Caco-2 (cell line): Measurements from ENCODE around the gene CMKLR1. TPM values are rescaled to one million over a fixed set of nuclear protein-coding genes. Genes with fewer than 3 reads are reported as not detected.

ENCODE experiments used
- BruUV-seq: library from RNA; stranded (reverse); fragments of 400-500 nt; replicated peaks from 2 replicates; lab custom pipeline; 2021; lab: Mats Ljungman, UMichigan
- CTCF ChIA-PET: fragments of 300-600 bp; sonication (Branson Sonifier 250); formaldehyde crosslinking; loops from one replicate; lab custom pipeline; 2022; ENCODE audit warnings: antibody characterized with exemption; lab: Charles Lee
- POLR2A ChIA-PET: fragments of 300-600 bp; sonication (Branson Sonifier 250); formaldehyde crosslinking; loops from one replicate; lab custom pipeline; 2022; ENCODE audit warnings: antibody characterized with exemption; lab: Charles Lee
- DNase-seq, 2 experiments: peaks; one replicate each; pipeline versions ENCODE4 v3.0.0 to v3.0.0-alpha.2; 2020 to 2022
- H3K27me3 ChIP-seq: replicated peaks from 2 replicates; pipeline ENCODE4 v1.6.0; 2011; ENCODE audit warnings: low read length; ENCODE audit not compliant: control insufficient read depth, insufficient read depth
- H3K36me3 ChIP-seq: 2 replicates; pipeline ENCODE4 v1.5.1; 2011; ENCODE audit warnings: low read length; ENCODE audit not compliant: control insufficient read depth, insufficient read depth
- H3K4me1 ChIP-seq: fragments of 250-450 bp; sonication (Bioruptor Pico); 2 replicates; pipeline ENCODE4 v1.5.1; 2020; ENCODE audit warnings: mild to moderate bottlenecking
- H3K4me3 ChIP-seq: 2 replicates; pipeline ENCODE4 v1.5.1; 2011; ENCODE audit warnings: low read depth, mild to moderate bottlenecking, control low read depth, low read length
- H3K9me3 ChIP-seq: fragments of 250-450 bp; sonication (Bioruptor Pico); 2 replicates; pipeline ENCODE4 v1.5.1; 2020; ENCODE audit warnings: mild to moderate bottlenecking, moderate library complexity
- H3K27ac Mint-ChIP-seq: one replicate; pipeline ENCODE4 v1.8.0; 2022; ENCODE audit warnings: mixed read lengths; ENCODE audit not compliant: unreplicated experiment
- H3K27me3 Mint-ChIP-seq: one replicate; pipeline ENCODE4 v1.8.0; 2022; ENCODE audit warnings: mixed read lengths; ENCODE audit not compliant: insufficient read depth, unreplicated experiment
- H3K36me3 Mint-ChIP-seq: one replicate; pipeline ENCODE4 v1.8.0; 2022; ENCODE audit warnings: mild to moderate bottlenecking, mixed read lengths; ENCODE audit not compliant: insufficient read depth, unreplicated experiment
- H3K4me1 Mint-ChIP-seq: one replicate; pipeline ENCODE4 v1.8.0; 2022; ENCODE audit warnings: low read depth, mixed read lengths; ENCODE audit not compliant: unreplicated experiment
- H3K4me3 Mint-ChIP-seq: one replicate; pipeline ENCODE4 v1.8.0; 2022; ENCODE audit warnings: mild to moderate bottlenecking, moderate library complexity, mixed read lengths; ENCODE audit not compliant: unreplicated experiment
- H3K9me3 Mint-ChIP-seq: one replicate; pipeline ENCODE4 v1.8.0; 2022; ENCODE audit warnings: mixed read lengths; ENCODE audit not compliant: unreplicated experiment
- intact Hi-C: fragments of 100-400 bp; cut with micrococcal nuclease; formaldehyde crosslinking; loops from one replicate; pipeline ENCODE4 v1.10.0; 2022; ENCODE audit not compliant: unreplicated experiment
- total RNA-seq: library from RNA; stranded (reverse); gene quantifications from 2 replicates; pipeline ENCODE4 v1.2.3, GENCODE V29; 2022
- TF ChIP-seq, protein P1 (sequence below), 2 experiments: fragments of 200-600 bp in 1 of 2; IDR thresholded peaks; 1 replicate in 1 of 2; 2 replicates in 1 of 2; pipeline versions ENCODE4 v1.5.1 to v1.8.0; 2011 to 2022; ENCODE audit warnings: antibody characterized with exemption in 1 of 2, control low read depth in 1 of 2, inconsistent platforms in 1 of 2, low read depth in 1 of 2, low read length in 1 of 2, mild to moderate bottlenecking in 1 of 2, moderate library complexity in 1 of 2; ENCODE audit not compliant: insufficient read depth in 1 of 2, severe bottlenecking in 1 of 2, unreplicated experiment in 1 of 2

CMKLR1 gene
- total RNA-seq, 1 experiment from 2014 or later, result not detected

DNA sequence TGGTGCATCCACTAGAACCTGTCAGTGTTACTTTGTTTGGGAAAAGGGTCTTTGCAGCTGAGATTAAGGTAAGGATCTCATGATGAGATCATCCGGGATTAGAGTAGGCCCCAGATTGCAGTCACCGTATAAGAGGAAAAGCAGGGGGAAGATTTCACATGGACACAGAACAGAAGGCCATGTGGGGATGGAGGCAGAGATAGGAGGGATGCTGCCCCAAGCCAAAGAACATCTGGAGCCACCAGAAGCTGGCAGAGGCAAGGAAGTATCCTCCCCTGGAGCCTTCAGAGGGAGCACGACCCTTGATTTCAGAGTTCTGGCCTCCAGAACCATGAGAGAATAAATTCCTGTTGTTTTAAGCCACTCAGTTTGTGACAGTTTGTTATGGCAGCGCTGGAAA, 39.6 kb downstream of the CMKLR1 start:
- H3K36me3 ChIP-seq, result no peaks in the 10 kb centered on the region
- no peaks in the 10 kb centered on the region for H3K9me3 ChIP-seq
- Mint-ChIP-seq H3K4me3 (no peak overlapping the region), H3K36me3 (no peaks in the 10 kb centered on the region), H3K4me1 (peaks cover 15% of the 10 kb centered on the region), H3K27me3 (peaks cover 8% of the 10 kb centered on the region), H3K9me3 (no peaks in the 10 kb centered on the region), H3K27ac (no peak overlapping the region)
- no TSS peak for BruUV-seq
- ChIA-PET CTCF (no interaction called here), POLR2A (no interaction called here)
- H3K4me3 ChIP-seq, result no peak overlapping the region
- DNase-seq, result no peak
- H3K27me3 ChIP-seq, result no peaks in the 10 kb centered on the region
- peaks cover 24% of the 10 kb centered on the region for H3K4me1 ChIP-seq
- intact Hi-C loops, result no loop called here
- TF ChIP-seq, protein P1, sequence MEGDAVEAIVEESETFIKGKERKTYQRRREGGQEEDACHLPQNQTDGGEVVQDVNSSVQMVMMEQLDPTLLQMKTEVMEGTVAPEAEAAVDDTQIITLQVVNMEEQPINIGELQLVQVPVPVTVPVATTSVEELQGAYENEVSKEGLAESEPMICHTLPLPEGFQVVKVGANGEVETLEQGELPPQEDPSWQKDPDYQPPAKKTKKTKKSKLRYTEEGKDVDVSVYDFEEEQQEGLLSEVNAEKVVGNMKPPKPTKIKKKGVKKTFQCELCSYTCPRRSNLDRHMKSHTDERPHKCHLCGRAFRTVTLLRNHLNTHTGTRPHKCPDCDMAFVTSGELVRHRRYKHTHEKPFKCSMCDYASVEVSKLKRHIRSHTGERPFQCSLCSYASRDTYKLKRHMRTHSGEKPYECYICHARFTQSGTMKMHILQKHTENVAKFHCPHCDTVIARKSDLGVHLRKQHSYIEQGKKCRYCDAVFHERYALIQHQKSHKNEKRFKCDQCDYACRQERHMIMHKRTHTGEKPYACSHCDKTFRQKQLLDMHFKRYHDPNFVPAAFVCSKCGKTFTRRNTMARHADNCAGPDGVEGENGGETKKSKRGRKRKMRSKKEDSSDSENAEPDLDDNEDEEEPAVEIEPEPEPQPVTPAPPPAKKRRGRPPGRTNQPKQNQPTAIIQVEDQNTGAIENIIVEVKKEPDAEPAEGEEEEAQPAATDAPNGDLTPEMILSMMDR (IDR thresholded peaks at IDR 0.05; ENCODE audit: insufficient read depth in 1 of 2, low read depth in 1 of 2, low read length in 1 of 2, severe bottlenecking in 1 of 2, unreplicated experiment in 1 of 2), result no peak

DNA sequence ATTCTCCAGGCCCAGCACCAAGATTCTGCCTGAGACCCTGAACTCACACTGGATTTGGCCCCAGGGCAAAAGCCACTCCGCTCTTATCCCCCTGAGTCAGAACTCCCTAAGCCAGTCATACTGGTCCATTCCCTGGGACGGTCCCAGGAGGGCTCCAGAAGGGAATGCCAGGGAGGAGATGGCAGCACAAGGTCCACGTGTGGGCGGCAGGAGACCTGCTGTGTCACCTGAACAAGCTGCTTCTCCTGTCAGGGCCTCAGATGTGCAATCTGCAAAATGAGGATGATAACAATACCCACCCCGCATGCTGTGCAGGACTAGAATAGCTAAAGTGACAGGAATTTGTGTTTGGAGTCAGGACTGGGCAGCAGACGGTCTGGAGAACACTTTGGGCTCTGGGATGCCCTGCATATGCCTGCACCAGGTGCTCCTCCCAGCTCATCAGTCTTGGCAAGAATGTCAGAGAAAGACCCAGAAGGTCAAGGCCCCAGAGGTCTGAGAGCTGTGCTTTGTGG, 40.3 kb downstream of the CMKLR1 start:
- DNase-seq, result no peak
- ChIA-PET POLR2A (no interaction called here), CTCF (interaction anchor here (1.2 kb wide), 1 partner anchor 15 kb away, joined by 3 read pairs; no protein-coding TSS in a partner anchor)
- Mint-ChIP-seq H3K27me3 (peaks cover 8% of the 10 kb centered on the region), H3K9me3 (no peaks in the 10 kb centered on the region), H3K27ac (no peak overlapping the region), H3K4me1 (peaks cover 11% of the 10 kb centered on the region), H3K36me3 (no peaks in the 10 kb centered on the region), H3K4me3 (no peak overlapping the region)
- Histone ChIP-seq H3K4me3 (no peak overlapping the region), H3K4me1 (peaks cover 17% of the 10 kb centered on the region), H3K36me3 (no peaks in the 10 kb centered on the region), H3K9me3 (no peaks in the 10 kb centered on the region), H3K27me3 (no peaks in the 10 kb centered on the region)
- intact Hi-C loops, result no loop called here
- TF ChIP-seq, protein P1 (IDR thresholded peaks at IDR 0.05; ENCODE audit: insufficient read depth in 1 of 2, low read depth in 1 of 2, low read length in 1 of 2, severe bottlenecking in 1 of 2, unreplicated experiment in 1 of 2), result no peak
- no TSS peak for BruUV-seq

DNA sequence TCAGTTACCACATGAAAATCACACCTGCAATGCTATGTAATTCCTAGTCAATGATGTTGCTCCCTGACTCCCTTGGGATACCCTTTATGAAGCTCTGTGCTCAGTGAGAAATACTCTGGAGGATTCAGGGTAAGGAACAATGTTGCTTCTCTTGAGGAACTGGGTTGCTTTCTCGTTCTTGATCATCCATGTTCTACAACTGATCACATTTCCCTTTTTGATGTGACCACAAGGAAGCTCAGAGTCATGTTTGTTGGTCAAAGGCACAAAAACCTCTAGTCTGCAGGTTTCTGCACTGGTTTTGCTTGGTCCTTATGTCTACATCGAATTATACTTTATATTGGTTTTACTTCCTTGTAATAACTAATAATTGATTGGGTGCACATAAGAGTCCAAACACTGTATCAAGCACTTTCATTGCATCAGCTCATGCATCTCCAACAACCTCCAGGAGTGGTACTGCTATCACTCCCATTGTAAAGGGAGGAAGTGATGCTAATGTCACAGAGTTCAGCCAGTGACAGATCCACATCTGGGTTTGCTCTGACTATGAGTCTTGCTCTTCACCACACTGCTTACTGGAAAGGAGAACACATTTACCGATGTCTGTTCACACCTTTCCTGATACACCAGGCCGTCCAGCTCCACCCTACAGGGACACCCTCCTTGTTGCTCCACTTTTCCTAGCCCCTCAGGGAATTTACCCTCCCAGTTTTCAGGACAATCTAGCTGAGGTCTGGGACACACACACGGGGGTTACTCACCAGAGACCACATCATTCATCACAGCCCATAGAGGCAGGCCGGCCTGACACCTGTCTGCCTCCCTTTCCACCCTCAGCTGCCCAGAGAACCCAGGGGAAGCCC, 41.0 kb downstream of the CMKLR1 start:
- POLR2A ChIA-PET, result no interaction called here
- no peaks in the 10 kb centered on the region for H3K9me3 Mint-ChIP-seq
- BruUV-seq, result no TSS peak

More for the DNA sequence above, 41.0 kb downstream of the CMKLR1 start:
- Mint-ChIP-seq H3K36me3 (no peaks in the 10 kb centered on the region), H3K27me3 (peaks cover 8% of the 10 kb centered on the region), H3K27ac (no peak overlapping the region), H3K4me3 (no peak overlapping the region), H3K4me1 (peaks cover 11% of the 10 kb centered on the region)
- H3K9me3 ChIP-seq, result no peaks in the 10 kb centered on the region
- peaks cover 11% of the 10 kb centered on the region for H3K4me1 ChIP-seq
- H3K27me3 ChIP-seq, result no peaks in the 10 kb centered on the region
- no peak for DNase-seq
- intact Hi-C loops, result no loop called here
- TF ChIP-seq, protein P1 (IDR thresholded peaks at IDR 0.05; ENCODE audit: insufficient read depth in 1 of 2, low read depth in 1 of 2, low read length in 1 of 2, severe bottlenecking in 1 of 2, unreplicated experiment in 1 of 2), result no peak
- H3K36me3 ChIP-seq, result no peaks in the 10 kb centered on the region
- H3K4me3 ChIP-seq, result no peak overlapping the region
- CTCF ChIA-PET, result interaction anchor here (1.2 kb wide), 1 partner anchor 16 kb away, joined by 3 read pairs; no protein-coding TSS in a partner anchor
